Measurements from ENCODE around the gene CDK5R1.

CDK5R1 gene

GRCh38 chr17:32533296-32533695, 46.5 kb downstream of the CDK5R1 start:
- peaks cover 0 to 6% (median 3%) of the 10 kb centered on the region in 4 donors for H3K4me1 ChIP-seq
- no peak for TF ChIP-seq CTCF (IDR thresholded peaks at IDR 0.05)
- no peak overlapping the region for H3K4me3 ChIP-seq
- intact Hi-C loops (cut with DNase I; ENCODE audit: low total_unique reads): no loop called here
- peaks cover 5 to 25% (median 15%) of the 10 kb centered on the region in 3 donors for H3K36me3 ChIP-seq
- DNase-seq: no peak
- H3K27me3 ChIP-seq: no peaks in the 10 kb centered on the region
- no peaks in the 10 kb centered on the region for H3K9me3 ChIP-seq
- no peak overlapping the region for H3K27ac ChIP-seq

GRCh38 chr17:32536736-32537643, 50.2 kb downstream of the CDK5R1 start:
- Histone ChIP-seq H3K9me3 (no peaks in the 10 kb centered on the region), H3K4me3 (no peak overlapping the region), H3K27ac (no peak overlapping the region), H3K27me3 (no peaks in the 10 kb centered on the region), H3K4me1 (peaks cover 0 to 6% (median 3%) of the 10 kb centered on the region in 4 donors), H3K36me3 (peaks cover 0 to 25% (median 9%) of the 10 kb centered on the region in 3 donors)
- intact Hi-C loops (cut with DNase I; ENCODE audit: low total_unique reads): no loop called here
- no peak for DNase-seq
- no peak for TF ChIP-seq CTCF (IDR thresholded peaks at IDR 0.05)
